Activated CD4-positive, alpha-beta memory T cell treated with anti-CD3 and anti-CD28 coated beads, Interleukin-2, amount 10 ng/mL, durations not matched to agents 7 days and 5 days (primary cell): ENCODE data around the gene RBM23. TPM values are rescaled to one million over a fixed set of nuclear protein-coding genes. Genes with fewer than 3 reads are reported as not detected.
"Not testable (repeated sequence)": the region's sequence is repeated elsewhere in the genome, so short reads cannot be mapped to it uniquely, and the experiment has no call there.

Experiments
- CTCF ChIA-PET: fragments of 350-600 bp; sonication (Branson Sonifier 250); formaldehyde crosslinking; loops from one replicate; lab custom pipeline; 2021; ENCODE audit warnings: antibody characterized with exemption, inconsistent platforms; lab: Charles Lee
- POLR2A ChIA-PET: fragments of 350-600 bp; sonication (Branson Sonifier 250); formaldehyde crosslinking; loops from one replicate; lab custom pipeline; 2021; ENCODE audit warnings: antibody characterized with exemption; lab: Charles Lee
- DNase-seq: peaks from one replicate; pipeline ENCODE4 v3.0.0-alpha.2; 2020
- H3K27ac Mint-ChIP-seq: one replicate; pipeline ENCODE4 v1.8.0; 2021; ENCODE audit warnings: mild to moderate bottlenecking, mixed read lengths
- H3K27me3 Mint-ChIP-seq: one replicate; pipeline ENCODE4 v1.8.0; 2021; ENCODE audit warnings: mixed read lengths
- H3K36me3 Mint-ChIP-seq: one replicate; pipeline ENCODE4 v1.8.0; 2021; ENCODE audit warnings: low read depth, mixed read lengths
- H3K4me1 Mint-ChIP-seq: one replicate; pipeline ENCODE4 v1.8.0; 2021; ENCODE audit warnings: mixed read lengths
- H3K4me3 Mint-ChIP-seq: one replicate; pipeline ENCODE4 v1.8.0; 2021; ENCODE audit warnings: mild to moderate bottlenecking, mixed read lengths
- H3K9me3 Mint-ChIP-seq: one replicate; pipeline ENCODE4 v1.8.0; 2021; ENCODE audit warnings: mixed read lengths
- total RNA-seq, 2 experiments: library from RNA; stranded (reverse); gene quantifications; one replicate each; pipeline ENCODE4 v1.2.3, GENCODE V29; 2021

RBM23 gene
- total RNA-seq, 2 experiments from 2014 or later: 71.8 to 73.5 TPM

- Mint-ChIP-seq H3K27me3 (no peaks in the 10 kb centered on the region), H3K36me3 (peaks cover 24% of the 10 kb centered on the region)
- POLR2A ChIA-PET: interaction anchor here (0.6 to 4.8 kb wide), 23 partner anchors 9 to 1023 kb away, joined by 3 to 80 read pairs (median 4); partner anchors contain the start of genes ACIN1, C14orf119, DAD1 and HAUS4
Measured at GRCh38 chr14:22929961-22930364, 11.0 kb upstream of the RBM23 start.

DNA sequence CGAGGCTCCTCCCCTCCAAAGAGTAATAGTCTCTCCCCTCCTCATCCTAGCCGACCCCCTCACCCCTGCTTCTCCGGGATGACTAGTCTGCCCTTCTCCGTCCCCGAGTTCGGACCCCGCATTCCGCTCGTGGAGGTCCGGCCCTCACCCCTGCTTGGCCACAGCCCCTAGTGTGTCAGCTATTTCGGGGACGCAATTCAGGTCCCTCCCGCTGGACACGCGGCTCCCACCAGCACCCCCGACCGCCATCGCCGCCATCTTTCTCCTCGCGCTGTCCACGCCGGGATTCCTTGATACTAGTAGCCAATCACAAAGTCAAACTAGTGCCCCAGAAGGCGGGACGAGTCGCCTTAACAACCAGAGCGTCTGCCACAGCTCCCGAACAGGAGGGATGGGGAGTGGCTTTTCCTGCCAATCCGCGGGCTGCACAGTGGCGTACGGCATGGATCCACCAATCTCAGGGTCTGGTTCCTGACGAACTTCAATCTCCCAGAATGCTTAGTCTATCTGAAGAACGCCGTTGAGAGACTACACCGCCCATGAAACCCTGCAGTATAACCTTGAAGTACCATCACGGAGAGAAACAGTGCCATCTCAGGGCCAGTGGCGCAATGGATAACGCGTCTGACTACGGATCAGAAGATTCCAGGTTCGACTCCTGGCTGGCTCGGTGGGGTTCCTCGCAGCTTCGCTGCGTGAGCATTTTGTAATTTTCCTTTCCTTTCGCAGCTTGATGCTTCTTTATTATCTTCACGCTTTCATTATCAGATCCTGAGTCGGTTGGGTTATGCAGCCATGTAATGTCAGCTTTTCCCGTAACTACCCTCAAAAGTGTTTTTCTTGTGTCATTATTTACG is 10.4 kb upstream of the RBM23 start, which contains the start of gene PRMT5:
TSS of gene PRMT5 (minus strand) at position 273 of the 857 bp plus-strand sequence. CDS start at position 258, 15 bp downstream.
- CTCF ChIA-PET: interaction anchor here (0.7 to 2.8 kb wide), 36 partner anchors 9 to 391 kb away, joined by 3 to 49 read pairs (median 6); partner anchors contain the start of genes AJUBA, DAD1, HAUS4 and LRP10
- POLR2A ChIA-PET: interaction anchor here (0.6 to 4.8 kb wide), 24 partner anchors 10 to 1022 kb away, joined by 3 to 80 read pairs (median 4); partner anchors contain the start of genes ACIN1, C14orf119, HAUS4 and MRPL52
- Mint-ChIP-seq H3K36me3 (peaks cover 30% of the 10 kb centered on the region), H3K4me1 (peaks cover 21% of the 10 kb centered on the region), H3K27ac (no peak within 1 kb of the TSS), H3K27me3 (no peaks in the 10 kb centered on the region), H3K9me3 (no peaks in the 10 kb centered on the region), H3K4me3 (no peak within 1 kb of the TSS)
- DNase-seq: peak; percentile 97

More at GRCh38 chr14:22929961-22930364, 11.0 kb upstream of the RBM23 start:
- Mint-ChIP-seq H3K4me1 (peaks cover 21% of the 10 kb centered on the region), H3K9me3 (no peaks in the 10 kb centered on the region), H3K4me3 (no peak overlapping the region), H3K27ac (no peak overlapping the region)
- DNase-seq: no peak
- CTCF ChIA-PET: interaction anchor here (0.7 to 2.8 kb wide), 39 partner anchors 9 to 391 kb away, joined by 3 to 49 read pairs (median 5); partner anchors contain the start of genes AJUBA, DAD1, HAUS4 and LRP10

DNA sequence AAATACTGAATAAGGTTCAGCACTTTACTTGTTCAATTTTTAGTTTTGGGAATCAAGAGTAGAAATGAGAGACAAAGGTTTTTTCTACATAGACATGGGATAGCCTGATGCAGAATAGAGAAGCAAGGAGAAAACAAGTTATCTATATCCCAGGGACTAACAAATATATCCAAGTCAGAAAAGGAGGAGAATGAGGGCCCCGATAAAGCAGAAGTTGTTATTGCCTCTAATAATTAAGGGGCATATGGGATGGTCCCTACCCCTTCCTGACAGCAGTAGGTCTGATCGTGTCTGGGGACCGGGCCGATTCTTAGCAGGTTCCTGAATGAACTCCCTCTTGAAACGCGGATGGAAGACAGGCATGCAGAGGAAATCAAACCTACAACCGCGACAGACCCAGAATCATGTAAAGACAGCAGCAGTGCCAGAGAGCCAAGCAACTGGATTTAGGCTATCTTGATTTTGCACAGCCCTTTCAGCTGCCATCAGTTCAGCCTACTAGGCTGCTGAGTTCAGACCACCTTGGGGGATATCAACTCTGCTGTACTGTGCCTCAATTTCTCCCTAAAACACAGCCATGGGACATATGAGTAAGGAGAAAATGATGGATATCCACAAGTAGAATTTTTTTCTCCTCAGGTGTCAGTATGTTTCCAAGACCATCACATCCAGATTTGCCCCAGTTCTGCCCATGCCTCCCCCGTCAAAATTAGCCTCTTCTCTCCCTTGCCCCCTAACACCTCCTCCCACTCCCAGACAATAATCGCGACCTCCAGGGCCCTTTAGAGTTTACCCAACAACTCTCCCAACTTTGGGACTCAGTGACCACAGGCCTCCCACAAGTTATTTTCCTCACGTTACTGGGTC is 9.5 kb upstream of the RBM23 start:
- CTCF ChIA-PET: interaction anchor here (0.7 to 2.8 kb wide), 22 partner anchors 9 to 358 kb away, joined by 3 to 49 read pairs (median 8); partner anchors contain the start of genes AJUBA, DAD1, HAUS4 and LRP10
- Mint-ChIP-seq H3K27ac (no peak overlapping the region), H3K9me3 (no peaks in the 10 kb centered on the region), H3K4me3 (no peak overlapping the region), H3K27me3 (no peaks in the 10 kb centered on the region), H3K4me1 (peaks cover 21% of the 10 kb centered on the region), H3K36me3 (peaks cover 36% of the 10 kb centered on the region)
- POLR2A ChIA-PET: interaction anchor here (0.6 to 4.8 kb wide), 18 partner anchors 9 to 340 kb away, joined by 3 to 80 read pairs (median 6); partner anchors contain the start of genes ACIN1, C14orf119, HAUS4 and MRPL52
- no peak for DNase-seq

DNA sequence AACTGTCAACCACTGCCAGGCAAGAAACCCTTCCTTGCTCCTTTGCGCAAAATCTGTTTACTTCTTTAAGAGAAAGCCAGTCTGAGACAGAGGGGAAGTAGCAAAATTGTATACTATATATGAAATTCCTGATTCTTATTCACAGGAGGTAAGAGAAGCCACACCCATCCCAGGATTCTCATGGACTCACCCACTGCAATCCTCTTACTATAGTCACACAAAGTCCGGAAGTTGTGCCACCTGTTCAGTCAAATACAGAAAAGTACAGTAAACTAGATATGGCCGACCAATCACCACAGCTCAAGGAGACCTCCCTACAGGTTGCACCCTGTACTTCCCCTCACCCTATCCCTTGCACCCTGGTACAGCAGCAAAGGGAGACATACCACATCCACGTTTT is 7.4 kb upstream of the RBM23 start:
- POLR2A ChIA-PET: interaction anchor here (0.8 kb wide), 1 partner anchor 145 kb away, joined by 3 read pairs; no protein-coding TSS in a partner anchor
- Mint-ChIP-seq H3K27ac (peak overlapping the region; percentile 36), H3K9me3 (no peaks in the 10 kb centered on the region), H3K36me3 (peaks cover 48% of the 10 kb centered on the region), H3K4me1 (peaks cover 18% of the 10 kb centered on the region), H3K4me3 (no peak overlapping the region), H3K27me3 (no peaks in the 10 kb centered on the region)
- DNase-seq: no peak
- CTCF ChIA-PET: interaction anchor here (1.2 kb wide), 1 partner anchor 53 kb away, joined by 3 read pairs; no protein-coding TSS in a partner anchor

DNA sequence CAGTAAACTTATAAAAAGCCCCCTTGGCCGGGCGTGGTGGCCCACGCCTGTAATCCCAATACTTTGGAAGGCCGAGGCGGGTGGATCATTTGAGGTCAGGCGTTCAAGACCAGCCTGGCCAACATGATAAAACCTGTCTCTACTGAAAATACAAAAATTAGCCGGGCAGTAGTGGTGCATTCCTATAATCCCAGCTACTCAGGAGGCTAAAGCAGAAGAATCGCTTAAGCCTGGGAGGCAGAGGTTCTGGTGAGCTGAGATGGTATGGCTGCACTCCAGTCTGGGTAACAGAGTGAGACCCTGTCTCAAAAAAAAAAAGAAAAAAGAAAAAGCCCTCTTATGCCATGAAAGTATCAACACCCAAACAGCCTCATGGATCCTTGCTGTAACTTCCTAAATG is 6.6 kb upstream of the RBM23 start:
- DNase-seq: no peak
- CTCF ChIA-PET: no interaction called here

GRCh38 chr14:22923746-22924145 is 4.8 kb upstream of the RBM23 start:
- H3K36me3 Mint-ChIP-seq: peaks cover 60% of the 10 kb centered on the region
- no peaks in the 10 kb centered on the region for H3K27me3 Mint-ChIP-seq
- no peak overlapping the region for H3K27ac Mint-ChIP-seq
- no peak for DNase-seq
- ChIA-PET CTCF (no interaction called here), POLR2A (no interaction called here)
- peaks cover 36% of the 10 kb centered on the region for H3K4me1 Mint-ChIP-seq
- H3K9me3 Mint-ChIP-seq: no peaks in the 10 kb centered on the region
- H3K4me3 Mint-ChIP-seq: no peak overlapping the region

More for the DNA sequence above, 6.6 kb upstream of the RBM23 start:
- H3K4me1 Mint-ChIP-seq: peaks cover 21% of the 10 kb centered on the region
- POLR2A ChIA-PET: no interaction called here
- peaks cover 52% of the 10 kb centered on the region for H3K36me3 Mint-ChIP-seq
- no peak overlapping the region for H3K27ac Mint-ChIP-seq
- H3K4me3 Mint-ChIP-seq: no peak overlapping the region
- no peaks in the 10 kb centered on the region for H3K27me3 Mint-ChIP-seq
- H3K9me3 Mint-ChIP-seq: no peaks in the 10 kb centered on the region

DNA sequence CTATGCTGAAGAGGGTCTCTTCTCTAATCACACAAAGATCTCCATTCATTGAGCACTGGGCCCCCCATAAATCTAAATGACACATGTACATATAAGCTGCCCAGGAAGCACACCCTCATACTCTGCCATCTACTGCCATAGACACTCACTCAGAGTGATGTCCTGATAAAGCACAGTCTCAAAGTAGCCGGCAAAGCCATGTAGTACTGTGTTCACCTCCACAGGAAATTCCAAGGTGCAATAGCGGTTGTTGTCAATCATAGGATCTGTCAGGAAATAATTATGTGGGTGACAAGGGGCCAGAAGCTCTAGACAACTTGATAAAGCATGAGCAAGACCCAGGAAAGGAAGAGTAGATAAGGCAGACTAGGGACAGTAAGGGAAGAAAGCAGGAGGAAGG is 3.3 kb upstream of the RBM23 start:
- no peak overlapping the region for H3K4me3 Mint-ChIP-seq
- no peaks in the 10 kb centered on the region for H3K9me3 Mint-ChIP-seq
- no peaks in the 10 kb centered on the region for H3K27me3 Mint-ChIP-seq
- no peak overlapping the region for H3K27ac Mint-ChIP-seq
- no peak for DNase-seq
- peaks cover 41% of the 10 kb centered on the region for H3K4me1 Mint-ChIP-seq
- CTCF ChIA-PET: interaction anchor here (0.6 kb wide), 1 partner anchor 49 kb away, joined by 4 read pairs; no protein-coding TSS in a partner anchor
- POLR2A ChIA-PET: no interaction called here
- peaks cover 65% of the 10 kb centered on the region for H3K36me3 Mint-ChIP-seq

- Mint-ChIP-seq H3K4me3 (no peak overlapping the region), H3K27ac (peak overlapping the region; percentile 17), H3K4me1 (peaks cover 38% of the 10 kb centered on the region), H3K36me3 (peaks cover 56% of the 10 kb centered on the region), H3K27me3 (no peaks in the 10 kb centered on the region), H3K9me3 (no peaks in the 10 kb centered on the region)
- no peak for DNase-seq
- ChIA-PET POLR2A (interaction anchor here (1.4 to 4.1 kb wide), 4 partner anchors 8 to 363 kb away, joined by 4 to 80 read pairs (median 18); partner anchors contain the start of genes OXA1L and PRMT5), CTCF (interaction anchor here (0.5 to 5.8 kb wide), 3 partner anchors 9 to 148 kb away, joined by 3 to 49 read pairs (median 17); partner anchors contain the start of gene PRMT5)
Measured at GRCh38 chr14:22920697-22921096, 1.7 kb upstream of the RBM23 start.

DNA sequence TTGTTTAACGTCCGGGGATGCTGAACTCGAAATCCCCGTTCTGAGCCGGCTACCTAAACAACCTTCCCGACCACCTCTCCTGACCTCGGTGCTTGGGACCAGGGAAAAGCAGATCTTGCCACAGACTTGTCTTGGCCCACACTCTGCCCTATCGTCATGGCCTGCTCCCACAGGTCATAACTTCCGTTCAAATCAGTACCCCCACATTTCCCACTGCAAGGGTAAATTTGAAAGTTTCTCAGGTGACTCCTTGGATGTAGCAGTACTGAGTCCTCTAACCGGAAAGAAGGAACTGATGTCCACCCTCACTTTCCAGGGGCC is 612 bp upstream of the RBM23 start:
- Mint-ChIP-seq H3K27me3 (no peaks in the 10 kb centered on the region), H3K4me1 (peaks cover 40% of the 10 kb centered on the region), H3K9me3 (no peaks in the 10 kb centered on the region), H3K36me3 (peaks cover 55% of the 10 kb centered on the region), H3K27ac (peak overlapping the region; percentile 98), H3K4me3 (peak overlapping the region; percentile 90)
- CTCF ChIA-PET: interaction anchor here (0.6 to 5.8 kb wide), 14 partner anchors 8 to 349 kb away, joined by 3 to 49 read pairs (median 6); partner anchors contain the start of genes LRP10, OXA1L and PRMT5
- no peak for DNase-seq
- POLR2A ChIA-PET: interaction anchor here (0.9 to 4.1 kb wide), 21 partner anchors 9 to 1464 kb away, joined by 3 to 80 read pairs (median 9); partner anchors contain the start of genes ACIN1, C14orf119, CDH24 and CHD8

DNA sequence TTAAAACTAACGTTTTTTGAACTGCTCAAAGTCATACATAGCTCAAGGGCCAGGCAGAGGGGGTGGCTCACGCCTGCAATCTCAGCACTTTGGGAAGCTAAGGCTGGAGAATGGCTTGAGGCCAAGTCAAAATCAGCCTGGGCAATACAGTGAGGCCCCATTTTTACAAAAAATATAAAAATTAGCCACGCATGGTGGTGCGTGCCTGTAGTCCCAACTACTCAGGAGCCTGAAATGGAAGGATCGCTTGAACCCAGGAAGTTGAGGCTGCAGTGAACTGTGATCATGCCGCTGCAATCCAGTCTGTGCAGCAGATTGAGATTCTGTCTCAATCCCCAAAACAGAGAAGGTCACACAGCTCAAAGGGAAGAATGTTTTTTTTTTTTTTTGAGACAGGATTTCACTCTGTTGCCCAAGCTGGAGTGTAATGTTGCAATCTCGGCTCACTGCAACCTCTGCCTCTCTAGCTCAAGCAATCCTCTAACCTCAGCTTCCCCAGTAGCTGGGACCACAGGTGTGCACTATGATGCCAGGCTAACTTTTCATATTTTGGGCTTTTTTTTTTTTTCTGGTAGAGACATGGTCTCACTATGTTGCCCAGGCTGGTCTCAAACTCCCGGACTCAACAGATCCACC is 2.9 kb downstream of the RBM23 start:
- H3K27ac Mint-ChIP-seq: no peak overlapping the region
- peaks cover 50% of the 10 kb centered on the region for H3K4me1 Mint-ChIP-seq
- peaks cover 44% of the 10 kb centered on the region for H3K36me3 Mint-ChIP-seq
- no peaks in the 10 kb centered on the region for H3K27me3 Mint-ChIP-seq
- POLR2A ChIA-PET: interaction anchor here (0.9 to 1.3 kb wide), 6 partner anchors 12 to 41 kb away, joined by 3 to 4 read pairs (median 3); partner anchors contain the start of genes HAUS4 and PRMT5
- CTCF ChIA-PET: interaction anchor here (0.7 to 5.8 kb wide), 10 partner anchors 10 to 161 kb away, joined by 3 to 49 read pairs (median 5); partner anchors contain the start of genes LRP10 and PRMT5
- DNase-seq: no peak
- H3K9me3 Mint-ChIP-seq: no peaks in the 10 kb centered on the region
- no peak overlapping the region for H3K4me3 Mint-ChIP-seq

DNA sequence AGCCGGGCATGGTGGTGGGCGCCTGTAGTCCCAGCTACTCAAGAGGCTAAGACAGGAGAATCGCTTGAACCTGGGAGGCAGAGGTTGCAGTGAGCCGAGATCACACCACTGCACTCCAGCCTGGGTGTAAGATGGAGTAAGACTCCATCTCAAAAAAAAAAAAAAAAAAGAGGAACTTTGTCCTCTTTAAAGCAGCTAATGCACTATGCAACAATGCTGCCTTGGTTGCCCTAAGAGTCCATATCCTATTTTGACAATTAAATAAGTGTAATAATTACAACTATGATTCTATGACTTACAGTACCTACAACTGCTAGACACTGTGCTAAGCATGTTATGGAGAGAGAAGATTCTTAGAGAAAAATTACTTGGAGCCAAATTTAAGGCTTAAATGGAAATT is 4.1 kb downstream of the RBM23 start:
- H3K4me1 Mint-ChIP-seq: peaks cover 44% of the 10 kb centered on the region
- H3K9me3 Mint-ChIP-seq, H3K27me3 Mint-ChIP-seq, DNase-seq, H3K27ac Mint-ChIP-seq, H3K4me3 Mint-ChIP-seq: not testable (repeated sequence)
- POLR2A ChIA-PET: interaction anchor here (1.3 kb wide), 1 partner anchor 15 kb away, joined by 4 read pairs; the partner anchor contains the start of gene PRMT5
- CTCF ChIA-PET: interaction anchor here (2.5 to 3.5 kb wide), 2 partner anchors 14 to 72 kb away, joined by 9 to 10 read pairs; no protein-coding TSS in a partner anchor
- peaks cover 40% of the 10 kb centered on the region for H3K36me3 Mint-ChIP-seq
